SU-DHL-6 (cell line): ENCODE measurements around the gene GRID2.

Experiments used
- H2AFZ ChIP-seq: fragments of 200-600 bp; sonication (generic); 2 replicates; pipeline ENCODE4 v1.6.1; 2014; ENCODE audit warnings: low read depth, mild to moderate bottlenecking, moderate library complexity, mixed read lengths, antibody characterized with exemption, low read length; ENCODE audit not compliant: severe bottlenecking
- H3F3A ChIP-seq: fragments of 200-600 bp; shearing (Covaris generic); 2 replicates; pipeline ENCODE4 v1.6.0; 2016; ENCODE audit warnings: antibody characterized with exemption, mild to moderate bottlenecking; ENCODE audit not compliant: insufficient read depth
- H3K27ac ChIP-seq: fragments of 200-600 bp; sonication (generic); 2 replicates; pipeline ENCODE4 v1.5.1; 2016; ENCODE audit warnings: low read depth, mild to moderate bottlenecking, low read length, moderate library complexity, mixed read lengths
- H3K27me3 ChIP-seq: fragments of 200-600 bp; sonication (generic), shearing (Covaris generic); 2 replicates; pipeline ENCODE4 v1.6.0; 2014; ENCODE audit warnings: mild to moderate bottlenecking, low read length
- H3K36me3 ChIP-seq: fragments of 200-600 bp; sonication (generic); 2 replicates; pipeline ENCODE4 v1.6.1; 2014; ENCODE audit warnings: mild to moderate bottlenecking, low read length, mixed read lengths
- H3K4me2 ChIP-seq: fragments of 300-600, 200-600 bp; shearing (Covaris generic), sonication (generic); 2 replicates; pipeline ENCODE4 v1.6.0; 2014; ENCODE audit warnings: low read length, low read depth, mild to moderate bottlenecking; ENCODE audit not compliant: poor library complexity, severe bottlenecking
- H3K4me3 ChIP-seq: fragments of 200-600 bp; sonication (generic); 2 replicates; pipeline ENCODE4 v1.5.1; 2014; ENCODE audit warnings: antibody characterized with exemption, low read length, mild to moderate bottlenecking, mixed read lengths; ENCODE audit not compliant: insufficient read depth, poor library complexity, severe bottlenecking
- H3K79me2 ChIP-seq: fragments of 200-600 bp; sonication (generic); 2 replicates; pipeline ENCODE4 v1.6.1; 2014; ENCODE audit warnings: mild to moderate bottlenecking, low read length, moderate library complexity; ENCODE audit not compliant: insufficient read depth
- H3K9ac ChIP-seq: fragments of 200-600 bp; sonication (generic); 2 replicates; pipeline ENCODE4 v1.7.0; 2014; ENCODE audit warnings: mild to moderate bottlenecking, low read length
- H3K9me2 ChIP-seq: fragments of 200-600 bp; sonication (generic); replicated peaks from 2 replicates; pipeline ENCODE4 v1.6.1; 2014; ENCODE audit warnings: low read length; ENCODE audit not compliant: insufficient read depth
- H3K9me3 ChIP-seq: fragments of 200-600 bp; sonication (generic); 2 replicates; pipeline ENCODE4 v1.6.1; 2014; ENCODE audit warnings: low read length, mixed read lengths; ENCODE audit not compliant: insufficient read depth
- H4K20me1 ChIP-seq: fragments of 200-600 bp; sonication (generic); 2 replicates; pipeline ENCODE4 v1.6.1; 2014; ENCODE audit warnings: low read depth, mild to moderate bottlenecking, antibody characterized with exemption, low read length, moderate library complexity, mixed read lengths
- CTCF ChIP-seq: fragments of 200-600 bp; sonication (generic); IDR thresholded peaks from one replicate; pipeline ENCODE4 v1.5.1; 2017; ENCODE audit warnings: antibody characterized with exemption, mild to moderate bottlenecking, low read length, moderate library complexity; ENCODE audit not compliant: insufficient read depth, poor library complexity, severe bottlenecking
- EZH2phosphoT487 ChIP-seq: fragments of 200-600 bp; sonication (generic), shearing (Covaris generic); conservative IDR thresholded peaks from 2 replicates; pipeline ENCODE4 v1.6.1; 2018; ENCODE audit warnings: mild to moderate bottlenecking, antibody characterized with exemption, low read length, moderate library complexity, mixed read lengths

The GRID2 gene

GRCh38 chr4:93698686-93699085 is 1394.9 kb downstream of the GRID2 start:
- Histone ChIP-seq H3F3A (no peaks in the 10 kb centered on the region), H2AFZ (no peak overlapping the region), H3K9me3 (no peaks in the 10 kb centered on the region), H3K4me3 (no peak overlapping the region), H3K9ac (no peak overlapping the region), H3K27ac (no peak overlapping the region), H3K36me3 (no peaks in the 10 kb centered on the region), H3K27me3 (no peaks in the 10 kb centered on the region), H3K79me2 (no peaks in the 10 kb centered on the region), H3K9me2 (no peaks in the 10 kb centered on the region), H3K4me2 (no peak overlapping the region), H4K20me1 (no peaks in the 10 kb centered on the region)
- TF ChIP-seq EZH2phosphoT487 (no peak), CTCF (no peak)

GRCh38 chr4:93700571-93700970 is 1396.8 kb downstream of the GRID2 start:
- TF ChIP-seq CTCF (no peak), EZH2phosphoT487 (no peak)
- H4K20me1 ChIP-seq = no peaks in the 10 kb centered on the region
- H3K4me3 ChIP-seq = no peak overlapping the region
- no peak overlapping the region for H2AFZ ChIP-seq
- H3K4me2 ChIP-seq = no peak overlapping the region
- H3F3A ChIP-seq = no peaks in the 10 kb centered on the region
- H3K36me3 ChIP-seq = no peaks in the 10 kb centered on the region
- no peaks in the 10 kb centered on the region for H3K27me3 ChIP-seq
- no peaks in the 10 kb centered on the region for H3K9me3 ChIP-seq
- no peak overlapping the region for H3K9ac ChIP-seq
- no peaks in the 10 kb centered on the region for H3K79me2 ChIP-seq
- no peak overlapping the region for H3K27ac ChIP-seq
- H3K9me2 ChIP-seq = no peaks in the 10 kb centered on the region

- Histone ChIP-seq H3K27me3 (no peaks in the 10 kb centered on the region), H3K4me2 (no peak overlapping the region), H2AFZ (no peak overlapping the region), H4K20me1 (no peaks in the 10 kb centered on the region), H3K27ac (no peak overlapping the region), H3K9ac (no peak overlapping the region), H3K36me3 (no peaks in the 10 kb centered on the region), H3K9me3 (no peaks in the 10 kb centered on the region), H3K4me3 (no peak overlapping the region), H3K9me2 (no peaks in the 10 kb centered on the region), H3F3A (no peaks in the 10 kb centered on the region), H3K79me2 (no peaks in the 10 kb centered on the region)
- TF ChIP-seq EZH2phosphoT487 = no peak
- no peak for TF ChIP-seq CTCF
These were observed 1406.5 kb downstream of the GRID2 start for GRCh38 chr4:93710101-93710846.
